ENCODE results near the gene TNKS1BP1. TPM values are rescaled to one million over a fixed set of nuclear protein-coding genes. Genes with fewer than 3 reads are reported as not detected.

The TNKS1BP1 gene
- total RNA-seq, 2 experiments from 2014 or later: 12.9 to 13.2 TPM

- ATAC-seq (ENCODE audit: poor library complexity) (no peak), DNase-seq (no peak)
- H3K9me3 Mint-ChIP-seq: no peaks in the 10 kb centered on the region
- ChIA-PET POLR2A (no interaction called here), CTCF (no interaction called here)
- no peak overlapping the region for H3K27ac Mint-ChIP-seq
- intact Hi-C loops (cut with DNase I, micrococcal nuclease): loop anchor here in 1 of 2 experiments (5.0 kb wide), 1 partner anchor 75 kb away; no protein-coding TSS in a partner anchor
- H3K4me1 ChIP-seq (ENCODE audit: insufficient read depth, low read length): no peaks in the 10 kb centered on the region
- H3K27me3 ChIP-seq (ENCODE audit: control insufficient read depth in 1 of 2, insufficient read depth in 2 of 2, low read length in 2 of 2): no peaks in the 10 kb centered on the region
- no peaks in the 10 kb centered on the region for H3K9me3 ChIP-seq (ENCODE audit: control insufficient read depth in 1 of 2, insufficient read depth in 1 of 2, low read length in 2 of 2)
- peaks cover 18% of the 10 kb centered on the region for H3K27me3 Mint-ChIP-seq
- TF ChIP-seq CTCF (IDR thresholded peaks at IDR 0.05): no peak
- no peak overlapping the region for H3K4me3 Mint-ChIP-seq
- no peaks in the 10 kb centered on the region for H3K36me3 Mint-ChIP-seq (ENCODE audit: low read depth)
- H3K4me1 Mint-ChIP-seq (ENCODE audit: low read depth): no peaks in the 10 kb centered on the region
- no peak overlapping the region for H3K27ac ChIP-seq (ENCODE audit: low read depth in 1 of 2, low read length in 2 of 2)
- no peak overlapping the region for H3K4me3 ChIP-seq (ENCODE audit: low read length)
- H3K36me3 ChIP-seq (ENCODE audit: insufficient read depth, low read length): no peaks in the 10 kb centered on the region
These were observed 32.6 kb upstream of the TNKS1BP1 start for GRCh38 chr11:57357310-57357709.

- no peaks in the 10 kb centered on the region for H3K4me1 ChIP-seq (ENCODE audit: insufficient read depth, low read length)
- no peaks in the 10 kb centered on the region for H3K27me3 ChIP-seq (ENCODE audit: control insufficient read depth in 1 of 2, insufficient read depth in 2 of 2, low read length in 2 of 2)
- ATAC-seq (ENCODE audit: poor library complexity): no peak
- no peak for TF ChIP-seq CTCF (IDR thresholded peaks at IDR 0.05)
- H3K27ac Mint-ChIP-seq: no peak overlapping the region
- H3K9me3 Mint-ChIP-seq: no peaks in the 10 kb centered on the region
- H3K27ac ChIP-seq (ENCODE audit: low read depth in 1 of 2, low read length in 2 of 2): no peak overlapping the region
- CTCF ChIA-PET: interaction anchor here (0.9 kb wide), 1 partner anchor 102 kb away, joined by 3 read pairs; no protein-coding TSS in a partner anchor
- no peaks in the 10 kb centered on the region for H3K36me3 Mint-ChIP-seq (ENCODE audit: low read depth)
- H3K4me3 ChIP-seq (ENCODE audit: low read length): no peak overlapping the region
- DNase-seq: no peak
- POLR2A ChIA-PET: no interaction called here
- H3K36me3 ChIP-seq (ENCODE audit: insufficient read depth, low read length): no peaks in the 10 kb centered on the region
- H3K27me3 Mint-ChIP-seq: peaks cover 23% of the 10 kb centered on the region
- H3K9me3 ChIP-seq (ENCODE audit: control insufficient read depth in 1 of 2, insufficient read depth in 1 of 2, low read length in 2 of 2): no peaks in the 10 kb centered on the region
- no peak overlapping the region for H3K4me3 Mint-ChIP-seq
- intact Hi-C loops (cut with DNase I, micrococcal nuclease): loop anchor here in 1 of 2 experiments (5.0 kb wide), 1 partner anchor 76 kb away; no protein-coding TSS in a partner anchor
- no peaks in the 10 kb centered on the region for H3K4me1 Mint-ChIP-seq (ENCODE audit: low read depth)
These were observed 31.5 kb upstream of the TNKS1BP1 start for GRCh38 chr11:57356268-57356667.

GRCh38 chr11:57354699-57355098 is 29.9 kb upstream of the TNKS1BP1 start:
- ATAC-seq (ENCODE audit: poor library complexity): no peak
- peaks cover 23% of the 10 kb centered on the region for H3K27me3 Mint-ChIP-seq
- CTCF ChIA-PET: no interaction called here

More at GRCh38 chr11:57354699-57355098, 29.9 kb upstream of the TNKS1BP1 start:
- H3K4me1 Mint-ChIP-seq (ENCODE audit: low read depth): peaks cover 4% of the 10 kb centered on the region
- H3K9me3 Mint-ChIP-seq: no peaks in the 10 kb centered on the region
- no peak for TF ChIP-seq CTCF (IDR thresholded peaks at IDR 0.05)
- no peaks in the 10 kb centered on the region for H3K36me3 ChIP-seq (ENCODE audit: insufficient read depth, low read length)
- intact Hi-C loops (cut with DNase I, micrococcal nuclease): loop anchor here in 1 of 2 experiments (5.0 kb wide), 1 partner anchor 78 kb away; no protein-coding TSS in a partner anchor
- H3K27me3 ChIP-seq (ENCODE audit: control insufficient read depth in 1 of 2, insufficient read depth in 2 of 2, low read length in 2 of 2): peaks cover 0 to 3% of the 10 kb centered on the region in 2 experiments
- H3K4me1 ChIP-seq (ENCODE audit: insufficient read depth, low read length): peaks cover 5% of the 10 kb centered on the region
- DNase-seq: no peak
- no peaks in the 10 kb centered on the region for H3K36me3 Mint-ChIP-seq (ENCODE audit: low read depth)
- no peak overlapping the region for H3K4me3 Mint-ChIP-seq
- H3K4me3 ChIP-seq (ENCODE audit: low read length): no peak overlapping the region
- no peak overlapping the region for H3K27ac ChIP-seq (ENCODE audit: low read depth in 1 of 2, low read length in 2 of 2)
- POLR2A ChIA-PET: no interaction called here
- H3K27ac Mint-ChIP-seq: no peak overlapping the region
- no peaks in the 10 kb centered on the region for H3K9me3 ChIP-seq (ENCODE audit: control insufficient read depth in 1 of 2, insufficient read depth in 1 of 2, low read length in 2 of 2)

Data from CD4-positive, alpha-beta T cell (primary cell).